ENCODE results near the gene LRFN2. TPM values are rescaled to one million over a fixed set of nuclear protein-coding genes. Genes with fewer than 3 reads are reported as not detected.

LRFN2 gene
- polyA plus RNA-seq, 1 donor, result 0.11 TPM

DNA sequence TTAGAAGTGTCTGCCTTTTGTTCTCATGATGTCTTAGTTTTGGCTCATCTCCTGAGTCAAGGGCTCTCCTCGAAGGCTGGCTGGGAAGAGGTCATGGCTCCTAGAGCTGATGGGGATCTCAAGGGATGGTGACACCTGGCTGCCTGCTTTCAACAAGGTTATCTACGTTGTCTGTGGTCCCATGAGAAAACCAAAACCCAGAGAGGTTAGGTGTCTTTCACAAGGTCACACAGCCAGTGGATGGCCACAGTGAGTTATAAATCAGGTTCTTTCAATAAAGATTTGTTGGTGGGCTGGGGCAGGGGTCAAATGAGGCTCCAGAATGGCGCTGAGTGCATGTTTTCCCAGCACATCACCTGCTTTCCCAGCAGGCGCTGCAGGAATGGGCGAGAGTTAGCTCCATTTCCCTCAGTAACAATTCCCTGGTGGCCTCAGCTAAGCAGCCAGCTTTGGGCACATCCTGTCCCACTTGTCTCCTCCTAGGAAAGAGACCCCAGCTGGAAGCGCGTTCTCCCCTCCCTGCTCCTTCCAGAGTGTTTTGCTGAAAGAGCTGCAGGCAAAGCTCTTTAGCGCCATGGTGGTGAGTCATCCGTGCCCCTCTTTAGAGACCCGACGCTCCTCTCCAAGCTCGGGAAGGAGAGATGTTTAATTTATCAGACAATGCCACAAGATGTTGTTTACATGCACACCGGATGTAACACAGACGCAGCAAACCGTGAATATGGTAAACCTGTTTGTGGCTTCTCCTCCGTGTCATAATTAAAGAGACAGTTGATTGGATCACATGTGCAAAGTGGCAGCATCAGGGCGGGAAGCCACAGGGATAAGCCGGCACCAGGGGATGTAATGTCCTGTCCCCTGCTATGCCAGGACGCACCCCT is 109.7 kb downstream of the LRFN2 start:
- DNase-seq (ENCODE audit: low read depth), result no peak

DNA sequence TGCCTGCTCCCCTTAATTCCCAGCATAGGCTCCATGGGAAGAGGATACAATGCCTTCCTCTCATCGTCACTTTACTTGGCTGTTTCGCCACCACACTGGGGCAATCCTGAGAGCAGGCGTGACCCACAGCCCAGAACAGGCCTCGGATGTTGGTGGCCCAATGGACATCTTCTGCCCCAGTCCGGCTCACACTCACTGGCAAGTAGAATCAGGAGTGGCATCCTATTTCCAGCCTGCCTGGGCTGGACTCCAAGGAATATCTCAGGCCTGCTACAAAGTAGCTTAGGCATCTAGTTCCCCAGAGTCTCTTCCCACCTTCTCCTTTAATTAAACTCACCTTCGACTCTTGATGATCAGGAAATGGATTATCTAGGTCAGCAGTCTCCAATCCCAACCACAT is 110.5 kb downstream of the LRFN2 start:
- DNase-seq (ENCODE audit: low read depth), result no peak

DNA sequence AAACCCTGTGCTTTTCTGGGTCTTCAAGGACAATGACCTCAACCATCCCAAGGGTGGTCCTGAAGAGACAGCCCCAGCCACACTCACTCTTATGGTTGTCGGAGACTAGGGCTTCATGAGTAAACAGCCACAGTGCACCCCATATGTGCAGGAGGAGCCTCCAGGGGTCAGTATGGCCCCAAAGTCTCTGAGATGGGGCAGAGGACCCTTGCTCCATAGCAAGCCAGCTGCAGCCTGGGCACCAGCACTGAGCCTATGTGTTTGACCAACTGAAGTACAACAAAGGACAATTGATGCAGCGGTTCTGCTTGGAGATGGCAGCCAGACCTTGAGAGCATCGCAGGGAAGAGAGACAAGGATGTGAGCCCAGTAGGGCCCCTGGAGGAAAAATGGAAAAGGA is 112.2 kb downstream of the LRFN2 start:
- DNase-seq (ENCODE audit: low read depth), result no peak

GRCh38 chr6:40473026-40473425 is 114.1 kb downstream of the LRFN2 start:
- DNase-seq (ENCODE audit: low read depth), result no peak

- DNase-seq (ENCODE audit: low read depth), result no peak
Observed at GRCh38 chr6:40472353-40472752, 114.8 kb downstream of the LRFN2 start.

DNA sequence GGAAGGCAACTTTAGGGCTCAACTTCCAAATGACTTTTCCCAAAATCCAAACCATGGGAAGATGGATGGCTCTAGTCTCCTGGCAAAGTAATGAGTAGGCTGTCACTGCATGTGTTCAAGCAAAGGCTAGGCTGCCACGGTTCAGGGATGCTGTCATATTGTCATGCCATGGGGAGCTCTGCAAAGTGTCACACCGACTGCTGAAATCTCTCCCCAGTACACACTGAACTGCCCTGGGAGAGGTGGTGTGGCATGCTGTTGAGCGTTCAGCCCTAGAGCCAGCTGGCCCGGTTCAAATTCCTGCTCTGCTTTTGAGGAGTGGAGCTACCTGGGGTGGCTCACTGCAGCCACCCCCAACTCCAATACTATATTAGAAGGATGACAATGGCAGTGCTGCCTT is 115.9 kb downstream of the LRFN2 start:
- no peak for DNase-seq (ENCODE audit: low read depth)

DNA sequence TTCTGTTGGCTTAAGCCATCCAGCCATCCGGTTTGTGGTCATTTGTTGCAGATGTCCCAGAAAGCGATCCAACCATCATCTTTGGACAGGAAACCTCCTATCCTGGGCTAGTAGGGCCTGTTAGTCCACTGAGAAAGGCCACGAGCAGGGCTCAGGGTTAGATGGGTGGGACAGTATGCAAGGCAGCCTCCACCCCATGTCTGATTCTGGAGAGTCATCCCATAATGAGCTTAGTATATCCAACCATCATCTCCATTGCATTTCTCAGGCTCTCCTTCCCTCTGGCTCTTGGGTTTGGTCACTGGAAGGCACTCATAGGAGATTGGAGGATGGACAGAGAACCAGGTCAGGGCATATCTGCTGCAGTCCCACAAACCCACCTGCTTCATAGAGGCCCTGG is 117.8 kb downstream of the LRFN2 start:
- DNase-seq (ENCODE audit: low read depth), result no peak

DNA sequence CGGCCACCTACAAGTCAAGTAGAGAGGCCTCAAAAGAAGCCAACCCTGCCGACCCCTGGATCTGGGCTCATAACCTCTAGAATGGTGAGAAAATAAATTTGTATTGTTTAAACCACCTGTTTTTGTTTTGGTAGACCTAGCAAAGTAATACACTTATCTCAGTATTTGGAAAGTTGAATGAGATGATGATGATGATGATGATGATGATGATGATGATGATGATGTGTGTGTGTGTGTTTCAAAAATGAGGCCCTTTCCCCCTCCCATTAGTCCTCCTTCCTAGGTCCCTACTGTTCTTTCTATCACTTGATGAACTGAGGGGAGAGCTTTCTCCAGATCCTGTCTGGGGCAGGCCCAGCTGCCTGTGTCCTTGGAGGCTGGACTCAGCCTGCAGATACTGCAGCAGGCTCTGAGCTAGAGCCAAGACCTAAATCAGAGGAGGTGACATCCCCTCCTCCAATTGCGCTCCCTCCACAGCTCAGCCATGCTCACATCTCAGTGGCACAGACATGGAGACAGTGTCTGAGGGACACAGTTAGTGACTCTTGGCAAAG is 120.1 kb downstream of the LRFN2 start:
- no peak for DNase-seq (ENCODE audit: low read depth)

DNA sequence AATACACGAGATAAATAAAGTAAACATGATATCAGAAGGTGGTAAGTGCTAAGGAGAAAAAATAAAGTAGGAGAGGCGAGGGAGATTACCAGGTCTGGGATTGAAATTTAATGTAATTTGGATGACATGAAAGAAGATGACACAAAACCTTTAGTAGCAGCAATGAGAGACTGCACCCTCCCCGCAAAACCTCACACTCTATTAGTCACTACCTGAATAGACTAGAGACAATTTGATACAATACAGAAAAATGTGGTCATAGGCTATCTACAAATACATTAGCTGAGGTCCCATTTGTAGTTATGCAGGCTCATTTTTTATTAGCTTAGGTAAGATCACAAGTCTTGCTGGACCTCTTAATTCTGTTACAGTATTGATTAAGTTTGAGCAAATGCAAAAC is 125.5 kb downstream of the LRFN2 start:
- DNase-seq (ENCODE audit: low read depth), result no peak

DNA sequence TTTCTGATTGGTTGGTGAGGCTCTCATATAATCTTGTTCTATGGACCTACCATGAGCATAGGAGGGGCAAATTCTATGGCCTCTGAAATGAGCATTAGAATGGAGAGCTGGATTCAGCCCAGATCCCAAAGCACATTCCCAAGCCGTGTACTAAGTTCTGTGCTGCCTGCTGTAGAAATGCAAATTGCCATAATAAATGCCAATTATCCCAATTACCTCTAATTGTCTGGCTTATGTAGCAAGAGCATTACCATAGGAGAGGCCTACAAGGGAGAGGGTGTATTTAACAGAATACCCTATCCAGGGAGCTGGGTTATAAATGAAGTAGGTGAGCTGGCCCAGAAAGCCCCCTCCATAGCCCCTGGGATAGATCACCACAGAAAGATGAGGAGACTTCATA is 126.8 kb downstream of the LRFN2 start:
- no peak for DNase-seq (ENCODE audit: low read depth)

DNA sequence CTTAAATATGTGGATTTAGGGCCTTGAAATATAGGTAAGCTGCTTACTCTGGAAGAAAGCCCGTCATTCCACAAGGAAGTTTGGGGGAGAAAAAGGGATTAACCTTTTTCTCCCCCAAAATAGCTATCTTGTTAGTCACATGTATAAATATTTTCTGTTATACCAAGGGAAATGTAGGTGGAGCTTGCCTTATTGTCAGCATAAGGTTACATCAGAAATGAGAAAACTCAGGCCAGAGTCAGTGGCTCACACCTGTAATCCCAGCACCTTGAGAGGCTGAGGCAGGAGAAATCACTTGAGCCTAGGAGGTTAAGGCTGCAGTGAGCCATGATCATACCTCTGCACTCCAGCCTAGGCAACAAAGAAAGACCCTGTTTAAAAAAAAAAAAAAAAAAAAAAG is 129.9 kb downstream of the LRFN2 start:
- no peak for DNase-seq (ENCODE audit: low read depth)

DNA sequence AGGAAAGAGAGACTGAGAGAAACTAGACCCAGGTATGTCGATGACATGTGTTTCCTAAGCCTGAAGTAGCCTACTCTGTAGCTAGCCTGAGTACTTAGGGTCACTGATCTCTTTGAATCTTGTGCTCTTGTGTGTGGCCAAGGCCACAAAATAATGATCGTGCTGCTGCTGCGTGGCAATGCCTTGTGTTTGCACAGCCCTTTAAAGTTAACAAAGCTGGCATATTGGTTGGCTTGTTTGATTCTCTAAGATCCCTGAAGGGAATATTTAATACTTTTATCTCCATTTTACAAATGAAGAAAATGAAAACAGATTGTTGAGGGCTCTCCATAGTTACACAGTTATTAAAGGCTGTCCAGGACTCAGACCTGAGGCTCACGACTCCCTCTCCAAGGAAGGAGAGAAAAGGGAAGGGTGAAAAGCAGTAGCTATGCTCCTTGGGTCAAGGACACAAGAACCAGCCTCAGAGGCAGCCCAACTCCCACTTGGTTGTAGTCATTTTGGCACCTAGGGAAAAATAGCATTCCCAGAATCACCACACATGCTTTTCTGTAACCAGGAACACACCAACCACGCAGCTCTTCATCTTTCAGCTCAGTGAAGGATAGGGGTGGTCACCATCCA is 130.7 kb downstream of the LRFN2 start:
- DNase-seq (ENCODE audit: low read depth), result no peak

DNA sequence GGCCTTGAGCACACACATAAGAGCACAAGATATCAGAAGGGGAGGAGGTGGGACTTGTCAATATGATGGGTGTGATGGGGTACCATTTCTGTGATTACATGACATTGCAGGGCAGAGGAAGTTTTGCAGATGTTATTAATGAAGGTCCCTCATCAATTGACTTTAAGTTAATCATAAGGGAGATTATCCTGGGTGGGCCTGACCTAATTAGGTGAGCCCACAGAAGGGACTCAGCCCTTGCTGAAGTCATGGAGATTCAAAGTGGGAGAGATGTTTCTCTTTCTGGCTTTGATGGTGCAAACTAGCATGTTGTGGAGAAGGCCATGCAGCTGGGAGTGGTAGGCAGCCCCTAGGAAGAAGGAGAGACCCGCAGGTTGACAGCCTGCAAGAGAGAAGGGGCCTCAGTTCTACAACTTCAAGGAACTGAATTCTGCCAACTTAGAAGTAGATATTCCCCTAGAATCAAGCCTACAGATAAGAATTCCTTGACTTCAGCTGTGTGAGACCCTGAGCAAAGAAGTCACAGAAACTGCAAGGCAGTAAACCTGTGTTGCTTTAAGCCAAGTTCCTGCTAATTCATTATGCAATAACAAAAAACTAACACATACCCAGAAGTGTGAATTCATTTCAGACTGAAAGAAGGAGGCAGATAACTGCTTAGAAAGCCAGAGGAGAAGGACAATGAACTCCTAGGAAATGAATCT is 131.3 kb downstream of the LRFN2 start:
- no peak for DNase-seq (ENCODE audit: low read depth)

- DNase-seq (ENCODE audit: low read depth), result no peak
Observed at GRCh38 chr6:40450483-40450882, 136.7 kb downstream of the LRFN2 start.

DNA sequence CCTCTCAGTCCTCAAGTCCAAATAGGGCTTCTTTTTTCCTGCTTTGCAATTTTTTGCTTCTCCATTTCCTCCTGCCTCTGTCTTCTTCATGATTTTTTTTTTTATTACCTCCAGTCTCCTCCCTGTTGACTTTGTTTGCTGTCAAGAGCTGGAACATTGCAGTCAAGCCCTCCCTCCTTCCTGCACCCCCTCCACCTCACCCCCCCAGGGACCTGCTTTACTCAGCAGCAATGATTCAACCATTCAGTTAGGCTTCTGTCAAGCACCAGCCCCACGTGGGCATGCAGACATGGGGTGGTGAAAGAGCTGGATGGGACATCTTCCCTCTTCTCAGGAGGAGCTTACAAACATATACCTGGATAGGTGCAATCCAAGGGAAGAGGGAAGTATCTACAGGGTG is 142.4 kb downstream of the LRFN2 start:
- DNase-seq (ENCODE audit: low read depth), result no peak

DNA sequence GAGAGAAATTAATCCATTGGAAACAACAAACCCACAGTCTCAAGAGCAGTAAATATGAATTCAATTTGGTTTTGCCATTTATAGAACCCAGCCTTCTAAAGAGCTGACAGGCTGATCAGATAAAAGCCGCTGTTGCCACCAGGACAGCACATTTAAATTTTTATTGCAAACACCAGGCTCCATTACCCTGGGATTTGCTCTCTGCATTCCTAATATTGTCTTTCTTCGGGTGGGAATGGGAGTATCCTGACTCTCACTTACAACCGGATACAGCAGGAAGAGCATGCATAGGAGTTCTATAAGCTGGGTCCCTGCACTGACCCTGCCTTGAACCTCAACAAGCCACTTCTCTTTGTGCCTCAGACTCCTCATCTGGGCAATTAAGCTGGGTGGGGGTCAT is 142.9 kb downstream of the LRFN2 start:
- DNase-seq (ENCODE audit: low read depth), result no peak

GRCh38 chr6:40443842-40444241 is 143.3 kb downstream of the LRFN2 start:
- DNase-seq (ENCODE audit: low read depth), result no peak

DNA sequence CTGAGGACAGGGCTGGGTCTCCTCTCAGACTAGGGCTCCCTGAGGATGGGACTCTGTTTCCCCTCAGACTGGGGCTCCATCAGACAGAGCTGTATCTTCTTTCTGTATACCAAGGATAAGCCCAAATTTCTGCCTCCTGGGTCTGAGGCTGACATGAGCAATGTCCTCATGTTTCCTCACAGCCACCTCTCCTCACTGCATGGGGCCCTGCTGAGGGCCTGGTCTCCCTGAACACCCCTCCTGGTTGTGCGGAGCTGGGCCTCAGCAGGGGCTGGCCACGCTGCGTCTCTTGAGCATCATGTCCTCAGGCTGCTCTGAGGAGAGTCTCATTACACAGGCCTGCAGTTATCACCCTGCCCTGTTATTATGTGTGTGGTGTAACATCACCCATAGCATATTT is 144.6 kb downstream of the LRFN2 start:
- no peak for DNase-seq (ENCODE audit: low read depth)

DNA sequence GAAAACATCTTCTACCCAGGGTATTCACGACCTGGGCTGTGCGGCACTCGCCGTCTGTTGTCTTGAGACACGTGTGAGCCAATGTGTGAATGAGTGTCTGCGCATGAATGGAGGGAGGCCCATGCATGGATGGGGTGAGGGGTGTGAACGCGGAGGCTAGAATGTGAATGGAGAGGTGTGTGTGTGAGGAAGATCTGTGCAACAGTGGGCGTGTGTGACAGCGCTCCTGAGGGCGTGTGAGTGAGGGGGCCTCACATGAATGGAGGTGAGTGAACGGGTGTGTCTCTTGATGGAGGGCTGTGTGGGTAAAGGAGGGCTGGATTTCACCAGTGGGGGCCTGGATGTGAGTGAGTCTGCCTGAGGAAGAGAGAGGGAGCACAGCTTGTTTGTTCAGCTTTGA is 146.0 kb downstream of the LRFN2 start:
- no peak for DNase-seq (ENCODE audit: low read depth)

GRCh38 chr6:40440053-40440452 is 147.1 kb downstream of the LRFN2 start:
- no peak for DNase-seq (ENCODE audit: low read depth)

- no peak for DNase-seq (ENCODE audit: low read depth)
Observed at GRCh38 chr6:40439026-40439800, 148.0 kb downstream of the LRFN2 start.

All from forelimb muscle (tissue), 1 donor.